Thyroid gland (tissue), 4 donors: Measurements from ENCODE around the gene MTMR2. TPM values are rescaled to one million over a fixed set of nuclear protein-coding genes. Genes with fewer than 3 reads are reported as not detected.
"Not testable (repeated sequence)": the region's sequence is repeated elsewhere in the genome, so short reads cannot be mapped to it uniquely, and the experiment has no call there.

ENCODE experiments used
- DNase-seq, 2 donors: peaks; one replicate each; pipeline ENCODE4 v3.0.0-alpha.2; 2019
- H3K27ac ChIP-seq, 3 donors: fragments of 200-600 bp; sonication (generic); 1 replicate in 2 of 3; 2 replicates in 1 of 3; pipeline ENCODE4 v1.5.1; 2016 to 2019; ENCODE audit warnings: mild to moderate bottlenecking in 1 of 3, moderate library complexity in 1 of 3
- H3K27me3 ChIP-seq: fragments of 200-600 bp; sonication (generic); one replicate; pipeline ENCODE4 v1.5.1; 2019
- H3K36me3 ChIP-seq, 2 donors: fragments of 200-600 bp; sonication (generic); one replicate each; pipeline ENCODE4 v1.5.1; 2016 to 2019
- H3K4me1 ChIP-seq, 2 donors: fragments of 200-600 bp; sonication (generic); one replicate each; pipeline ENCODE4 v1.5.1; 2017 to 2019
- H3K4me3 ChIP-seq, 3 donors: fragments of 200-600 bp; sonication (generic); replicated peaks in 1 of 3; 1 replicate in 2 of 3; 2 replicates in 1 of 3; pipeline ENCODE4 v1.5.1; 2016; ENCODE audit warnings: mild to moderate bottlenecking in 1 of 3
- H3K9me3 ChIP-seq: fragments of 200-600 bp; sonication (generic); one replicate; pipeline ENCODE4 v1.5.1; 2017
- POLR2A ChIP-seq, 2 donors: fragments of 450-650 bp; IDR thresholded peaks; one replicate each; pipeline ENCODE4 v1.6.1; 2017; ENCODE audit warnings: antibody characterized with exemption in 2 of 2, mild to moderate bottlenecking in 2 of 2, moderate library complexity in 1 of 2
- WGBS, 2 donors: methylation state at CpG; one replicate each; pipeline ENCODE4 v1.1.5; 2017; 5-methylcytosine and 5-hydroxymethylcytosine counted together
- intact Hi-C: fragments of 100-400 bp; cut with DNase I; formaldehyde crosslinking; loops from one replicate; pipeline ENCODE4 v1.15.1; 2023
- total RNA-seq, 4 donors: library from RNA; depleted of rRNA; stranded (reverse); fragments of >200 nt; gene quantifications; one replicate each; pipeline ENCODE4 v1.2.3, GENCODE V29; 2016
- TF ChIP-seq, protein P1 (sequence below), 6 experiments: fragments of 200-600 bp in 3 of 6; fragments of 450-650 bp in 3 of 6; sonication (generic) in 3 of 6; IDR thresholded peaks; one replicate each; pipeline ENCODE4 v1.5.1; 2016 to 2019; ENCODE audit warnings: antibody characterized with exemption in 6 of 6, mild to moderate bottlenecking in 2 of 6, inconsistent platforms in 1 of 6, moderate library complexity in 1 of 6

Gene MTMR2
- total RNA-seq, 4 donors from 2014 or later: 24.1 to 27.5 (median 27.0) TPM

DNA sequence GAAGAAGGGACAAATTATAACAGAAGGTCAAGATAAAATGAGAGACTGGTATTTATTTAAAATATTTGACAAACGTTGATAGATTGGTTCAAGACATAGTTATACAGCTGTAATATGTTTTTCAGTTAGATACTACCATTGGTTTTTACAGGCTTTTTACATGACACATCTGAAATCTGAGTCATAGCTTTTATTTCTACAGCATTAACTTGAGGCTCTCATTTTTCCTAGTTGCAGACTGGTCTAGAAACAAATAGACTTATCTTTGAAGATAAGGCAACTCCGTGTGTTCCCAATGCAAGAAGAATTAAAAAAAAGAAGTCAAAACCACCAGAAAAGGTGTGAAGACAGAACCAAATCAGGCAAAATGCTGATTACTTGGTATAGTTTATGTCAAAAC lies 102.3 kb downstream of the MTMR2 start:
- intact Hi-C loops: no loop called here
- Histone ChIP-seq H3K4me3 (no peak overlapping the region), H3K9me3 (no peaks in the 10 kb centered on the region), H3K27me3 (no peaks in the 10 kb centered on the region), H3K36me3 (peaks cover 0 to 8% of the 10 kb centered on the region in 2 donors), H3K4me1 (no peaks in the 10 kb centered on the region), H3K27ac (no peak overlapping the region)
- TF ChIP-seq, protein P1, sequence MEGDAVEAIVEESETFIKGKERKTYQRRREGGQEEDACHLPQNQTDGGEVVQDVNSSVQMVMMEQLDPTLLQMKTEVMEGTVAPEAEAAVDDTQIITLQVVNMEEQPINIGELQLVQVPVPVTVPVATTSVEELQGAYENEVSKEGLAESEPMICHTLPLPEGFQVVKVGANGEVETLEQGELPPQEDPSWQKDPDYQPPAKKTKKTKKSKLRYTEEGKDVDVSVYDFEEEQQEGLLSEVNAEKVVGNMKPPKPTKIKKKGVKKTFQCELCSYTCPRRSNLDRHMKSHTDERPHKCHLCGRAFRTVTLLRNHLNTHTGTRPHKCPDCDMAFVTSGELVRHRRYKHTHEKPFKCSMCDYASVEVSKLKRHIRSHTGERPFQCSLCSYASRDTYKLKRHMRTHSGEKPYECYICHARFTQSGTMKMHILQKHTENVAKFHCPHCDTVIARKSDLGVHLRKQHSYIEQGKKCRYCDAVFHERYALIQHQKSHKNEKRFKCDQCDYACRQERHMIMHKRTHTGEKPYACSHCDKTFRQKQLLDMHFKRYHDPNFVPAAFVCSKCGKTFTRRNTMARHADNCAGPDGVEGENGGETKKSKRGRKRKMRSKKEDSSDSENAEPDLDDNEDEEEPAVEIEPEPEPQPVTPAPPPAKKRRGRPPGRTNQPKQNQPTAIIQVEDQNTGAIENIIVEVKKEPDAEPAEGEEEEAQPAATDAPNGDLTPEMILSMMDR (IDR thresholded peaks at IDR 0.05): no peak
- TF ChIP-seq POLR2A (IDR thresholded peaks at IDR 0.05): no peak
- WGBS, 2 donors: 89 to 94% methylated on average over 2 of the region's 2 CpGs
- DNase-seq: no peak

DNA sequence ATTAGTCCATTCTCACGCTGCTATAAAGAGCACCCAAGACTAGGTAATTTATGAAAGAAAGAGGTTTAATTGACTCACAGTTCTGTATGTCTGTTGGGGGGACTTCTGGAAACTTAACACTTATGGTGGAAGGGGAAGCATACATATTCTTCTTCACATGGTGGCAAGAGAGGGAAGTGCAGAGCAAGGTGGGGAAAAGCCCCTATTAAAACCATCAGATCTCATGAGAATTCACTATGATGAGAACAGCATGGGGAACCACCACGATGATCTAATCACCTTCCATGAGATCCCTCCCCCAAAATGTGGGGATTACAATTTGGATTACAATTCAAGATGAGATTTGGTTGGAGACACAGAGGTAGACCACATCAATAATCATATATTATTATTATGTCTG lies 107.9 kb downstream of the MTMR2 start:
- no peaks in the 10 kb centered on the region for H3K27me3 ChIP-seq
- intact Hi-C loops: no loop called here
- no peak overlapping the region for H3K4me3 ChIP-seq
- no peak for TF ChIP-seq POLR2A (IDR thresholded peaks at IDR 0.05)
- TF ChIP-seq, protein P1 (IDR thresholded peaks at IDR 0.05): no peak
- no peak overlapping the region for H3K27ac ChIP-seq
- H3K36me3 ChIP-seq: peaks cover 0 to 9% of the 10 kb centered on the region in 2 donors
- no peaks in the 10 kb centered on the region for H3K9me3 ChIP-seq
- 99 to 100% methylated on average over 2 of the region's 2 CpGs for WGBS, 2 donors
- no peaks in the 10 kb centered on the region for H3K4me1 ChIP-seq
- DNase-seq: no peak

DNA sequence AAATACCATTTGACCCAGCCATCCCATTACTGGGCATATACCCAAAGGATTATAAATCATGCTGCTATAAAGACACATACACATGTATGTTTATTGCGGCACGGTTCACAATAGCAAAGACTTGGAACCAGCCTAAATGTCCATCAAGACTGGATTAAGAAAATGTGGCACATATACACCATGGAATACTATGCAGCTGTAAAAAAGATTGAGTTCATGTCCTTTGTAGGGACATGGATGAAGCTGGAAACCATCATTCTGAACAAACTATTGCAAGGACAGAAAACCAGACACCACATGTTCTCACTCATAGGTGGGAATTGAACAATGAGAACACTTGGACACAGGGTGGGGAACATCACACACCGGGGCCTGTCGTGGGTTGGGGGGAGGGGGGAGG lies 112.9 kb downstream of the MTMR2 start:
- H3K36me3 ChIP-seq, H3K4me1 ChIP-seq, H3K4me3 ChIP-seq, H3K9me3 ChIP-seq, H3K27ac ChIP-seq, H3K27me3 ChIP-seq, intact Hi-C loops, DNase-seq: not testable (repeated sequence)
- 94 to 99% methylated on average over 4 of the region's 4 CpGs for WGBS, 2 donors

DNA sequence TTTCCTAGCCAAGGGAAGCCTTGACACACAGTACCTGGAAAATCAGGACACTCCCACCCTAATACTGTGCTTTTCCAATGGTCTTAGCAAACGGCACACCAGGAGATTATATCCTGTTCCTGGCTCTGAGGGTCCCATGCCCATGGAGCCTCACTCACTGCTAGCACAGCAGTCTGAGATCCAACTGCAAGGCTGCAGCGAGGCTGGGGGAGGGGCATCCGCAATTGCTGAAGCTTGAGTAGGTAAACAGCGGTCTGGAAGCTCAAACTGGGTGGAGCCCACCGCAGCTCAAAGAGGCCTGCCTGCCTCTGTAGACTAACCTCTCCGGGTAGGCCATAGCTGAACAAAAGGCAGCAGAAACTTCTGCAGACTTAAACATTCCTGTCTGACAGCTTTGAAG lies 117.4 kb downstream of the MTMR2 start:
- H3K27me3 ChIP-seq, H3K27ac ChIP-seq, H3K4me1 ChIP-seq, intact Hi-C loops, H3K36me3 ChIP-seq, H3K9me3 ChIP-seq, H3K4me3 ChIP-seq, DNase-seq: not testable (repeated sequence)
- WGBS, 2 donors: 95 to 100% methylated on average over 2 to 6 of the region's 6 CpGs

DNA sequence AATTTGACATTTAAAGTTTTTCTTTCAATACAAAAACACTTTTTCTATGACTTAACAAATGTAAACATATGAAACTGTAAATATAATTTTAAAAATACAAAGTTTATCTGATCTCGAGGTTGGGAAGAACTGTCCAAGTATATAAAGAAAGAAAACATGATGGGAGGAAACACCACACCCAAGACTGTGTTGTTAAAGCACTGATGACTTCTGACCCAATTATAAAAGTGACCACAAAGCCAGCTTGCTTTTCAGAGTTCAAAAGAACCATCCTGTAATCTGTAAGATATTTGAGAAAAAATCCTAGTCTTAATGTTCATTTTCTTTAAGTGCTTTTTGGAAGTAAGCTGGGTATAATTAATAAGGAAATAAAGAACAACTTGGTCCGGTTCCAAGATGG lies 118.0 kb downstream of the MTMR2 start:
- no peaks in the 10 kb centered on the region for H3K27me3 ChIP-seq
- no peaks in the 10 kb centered on the region for H3K9me3 ChIP-seq
- H3K4me1 ChIP-seq: no peaks in the 10 kb centered on the region
- intact Hi-C loops: no loop called here
- H3K4me3 ChIP-seq: no peak overlapping the region
- DNase-seq: no peak
- WGBS, 2 donors: 81 to 89% methylated on average over 2 of the region's 2 CpGs
- H3K27ac ChIP-seq: no peak overlapping the region
- H3K36me3 ChIP-seq: no peaks in the 10 kb centered on the region
- TF ChIP-seq, protein P1 (IDR thresholded peaks at IDR 0.05): no peak
- TF ChIP-seq POLR2A (IDR thresholded peaks at IDR 0.05): no peak

DNA sequence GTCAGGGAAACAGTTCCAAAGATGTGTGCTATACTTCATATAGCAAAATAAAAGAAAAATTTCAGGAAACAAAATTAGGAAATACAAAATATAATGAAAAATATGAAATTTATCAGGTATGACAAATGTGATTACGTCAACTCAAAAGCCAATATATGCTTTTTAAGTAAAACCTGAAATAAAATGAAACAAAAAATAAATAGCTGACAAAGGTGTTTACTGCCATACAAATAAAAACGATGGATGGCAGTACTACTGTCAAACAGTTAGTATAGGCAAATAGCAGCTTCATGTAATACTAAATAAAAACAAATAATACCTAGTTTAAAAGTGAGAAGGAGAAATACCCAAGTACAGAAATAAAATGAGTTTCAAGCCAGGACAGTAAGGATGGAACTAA lies 119.9 kb downstream of the MTMR2 start:
- WGBS, 2 donors: 96 to 98% methylated on average over 2 of the region's 2 CpGs
- Histone ChIP-seq H3K27ac (no peak overlapping the region), H3K9me3 (no peaks in the 10 kb centered on the region), H3K4me3 (no peak overlapping the region), H3K36me3 (no peaks in the 10 kb centered on the region), H3K4me1 (no peaks in the 10 kb centered on the region), H3K27me3 (no peaks in the 10 kb centered on the region)
- DNase-seq: no peak
- intact Hi-C loops: no loop called here
- no peak for TF ChIP-seq POLR2A (IDR thresholded peaks at IDR 0.05)
- TF ChIP-seq, protein P1 (IDR thresholded peaks at IDR 0.05): no peak
